SK-N-MC (cell line): ENCODE measurements around the gene AOPEP.

Experiments used
- EZH2 ChIP-seq: fragments of 200-600 bp; sonication (generic); IDR thresholded peaks from one replicate; pipeline ENCODE4 v1.6.1; 2017; ENCODE audit warnings: antibody characterized with exemption
- FOXP2 ChIP-seq: optimal IDR thresholded peaks from 2 replicates; pipeline ENCODE3; 2011; ENCODE audit warnings: mild to moderate bottlenecking, moderate library complexity; ENCODE audit not compliant: insufficient read depth; ENCODE audit errors: extremely low read length, control extremely low read depth
- POLR2AphosphoS5 ChIP-seq: IDR thresholded peaks from 2 replicates; pipeline ENCODE4 v1.6.1; 2012; ENCODE audit warnings: mild to moderate bottlenecking, low read depth, low read length, borderline replicate concordance

DNA sequence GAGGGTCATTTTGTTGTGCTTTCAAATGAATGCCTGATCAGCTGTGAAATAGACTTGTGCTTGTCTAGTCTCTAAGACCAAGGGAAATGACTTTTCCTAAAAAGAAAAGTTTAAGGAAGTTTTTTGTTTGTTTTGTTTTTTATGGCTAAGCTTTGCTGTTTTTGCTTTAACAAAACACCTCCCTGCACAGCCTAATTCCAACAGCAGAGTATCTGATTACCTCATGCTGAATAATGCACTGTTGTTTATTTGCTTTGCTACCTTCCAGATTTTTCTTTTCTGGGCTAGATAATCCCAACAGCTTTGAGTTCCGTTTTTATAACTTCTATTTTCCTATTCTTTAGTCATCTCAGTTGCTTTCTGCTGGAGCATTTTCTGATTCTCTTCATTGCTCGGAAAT lies 95.8 kb downstream of the AOPEP start:
- TF ChIP-seq POLR2AphosphoS5 (no peak), EZH2 (no peak), FOXP2 (no peak)
